Measurements from ENCODE around the gene CEACAM18.
A peak's percentile ranks its signal among the peaks of the same experiment; 100 is the strongest.
"Not testable (repeated sequence)": the region's sequence is repeated elsewhere in the genome, so short reads cannot be mapped to it uniquely, and the experiment has no call there.

Gene CEACAM18

DNA sequence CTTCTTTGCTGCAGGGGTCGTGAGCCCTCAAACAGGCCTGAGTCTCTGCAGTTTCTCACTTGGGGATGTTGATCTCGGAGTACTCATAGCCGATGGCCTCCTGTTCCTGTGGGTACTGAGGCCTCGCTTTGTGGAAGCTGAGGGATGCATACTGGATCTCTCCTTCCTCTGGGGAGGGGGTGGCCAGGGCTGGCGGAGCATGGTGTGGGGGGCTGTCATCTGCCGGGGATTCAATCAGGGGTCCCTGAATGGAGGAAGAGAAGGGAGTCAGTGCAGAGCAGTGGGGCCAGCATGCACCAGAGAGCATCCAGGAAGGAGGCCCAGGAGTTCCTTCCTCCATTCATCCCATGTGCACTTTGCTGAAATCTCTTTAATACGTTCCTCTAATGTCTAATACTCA, 13.2 kb downstream of the CEACAM18 start:
- TF ChIP-seq EZH2phosphoT487 (IDR thresholded peaks at IDR 0.05; ENCODE audit: borderline replicate concordance): no peak
- TF ChIP-seq, protein P1, sequence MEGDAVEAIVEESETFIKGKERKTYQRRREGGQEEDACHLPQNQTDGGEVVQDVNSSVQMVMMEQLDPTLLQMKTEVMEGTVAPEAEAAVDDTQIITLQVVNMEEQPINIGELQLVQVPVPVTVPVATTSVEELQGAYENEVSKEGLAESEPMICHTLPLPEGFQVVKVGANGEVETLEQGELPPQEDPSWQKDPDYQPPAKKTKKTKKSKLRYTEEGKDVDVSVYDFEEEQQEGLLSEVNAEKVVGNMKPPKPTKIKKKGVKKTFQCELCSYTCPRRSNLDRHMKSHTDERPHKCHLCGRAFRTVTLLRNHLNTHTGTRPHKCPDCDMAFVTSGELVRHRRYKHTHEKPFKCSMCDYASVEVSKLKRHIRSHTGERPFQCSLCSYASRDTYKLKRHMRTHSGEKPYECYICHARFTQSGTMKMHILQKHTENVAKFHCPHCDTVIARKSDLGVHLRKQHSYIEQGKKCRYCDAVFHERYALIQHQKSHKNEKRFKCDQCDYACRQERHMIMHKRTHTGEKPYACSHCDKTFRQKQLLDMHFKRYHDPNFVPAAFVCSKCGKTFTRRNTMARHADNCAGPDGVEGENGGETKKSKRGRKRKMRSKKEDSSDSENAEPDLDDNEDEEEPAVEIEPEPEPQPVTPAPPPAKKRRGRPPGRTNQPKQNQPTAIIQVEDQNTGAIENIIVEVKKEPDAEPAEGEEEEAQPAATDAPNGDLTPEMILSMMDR (conservative IDR thresholded peaks at IDR 0.05; ENCODE audit: low read length): no peak
- no peaks in the 10 kb centered on the region for H3K27me3 ChIP-seq (ENCODE audit: insufficient read depth, low read length, poor library complexity, severe bottlenecking)

DNA sequence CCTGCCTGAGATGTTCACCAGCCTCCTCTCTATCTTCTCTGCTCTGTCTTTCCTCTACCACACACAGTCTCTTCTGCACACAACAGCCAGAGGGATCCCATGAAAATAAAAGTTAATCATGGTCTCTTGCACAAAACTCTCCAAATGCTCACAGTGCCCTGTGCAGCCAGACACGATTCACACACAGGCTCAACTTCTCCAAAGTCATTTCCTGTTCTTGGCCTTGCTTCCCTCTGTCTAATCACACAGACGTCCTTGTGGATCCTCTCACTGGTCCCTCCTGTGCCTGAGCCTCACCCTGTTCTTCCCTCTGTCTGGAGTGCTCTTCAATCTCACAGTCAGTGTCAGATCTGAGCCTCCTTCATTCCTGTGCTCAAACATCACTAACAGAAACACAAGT, 15.4 kb downstream of the CEACAM18 start:
- Histone ChIP-seq H3K9me3 (ENCODE audit: insufficient read depth, low read depth, low read length) (no peaks in the 10 kb centered on the region), H2AFZ (ENCODE audit: low read length) (no peak overlapping the region), H4K20me1 (ENCODE audit: insufficient read depth, low read length, poor library complexity, severe bottlenecking) (no peaks in the 10 kb centered on the region), H3K4me3 (ENCODE audit: low read length, poor library complexity, severe bottlenecking) (no peak overlapping the region), H3K36me3 (ENCODE audit: insufficient read depth, low read length) (no peaks in the 10 kb centered on the region), H3K9me2 (replicated peaks; ENCODE audit: low read depth, low read length) (no peaks in the 10 kb centered on the region), H3K4me2 (ENCODE audit: low read depth, low read length, poor library complexity, severe bottlenecking) (no peak overlapping the region), H3K27me3 (ENCODE audit: insufficient read depth, low read length, poor library complexity, severe bottlenecking) (no peaks in the 10 kb centered on the region), H3K4me1 (ENCODE audit: insufficient read depth, low read length, poor library complexity, severe bottlenecking) (no peaks in the 10 kb centered on the region), H3K79me2 (ENCODE audit: insufficient read depth, low read length) (no peaks in the 10 kb centered on the region), H3K9ac (ENCODE audit: low read depth, low read length, poor library complexity, severe bottlenecking) (no peak overlapping the region), H3F3A (ENCODE audit: low read depth) (no peaks in the 10 kb centered on the region)
- TF ChIP-seq EZH2phosphoT487 (IDR thresholded peaks at IDR 0.05; ENCODE audit: borderline replicate concordance): no peak
- TF ChIP-seq, protein P1 (conservative IDR thresholded peaks at IDR 0.05; ENCODE audit: low read length): no peak

More for the DNA sequence above, 13.2 kb downstream of the CEACAM18 start:
- no peaks in the 10 kb centered on the region for H3K36me3 ChIP-seq (ENCODE audit: insufficient read depth, low read length)
- H3K9me3 ChIP-seq (ENCODE audit: insufficient read depth, low read depth, low read length): no peaks in the 10 kb centered on the region
- no peak overlapping the region for H2AFZ ChIP-seq (ENCODE audit: low read length)
- H3K4me1 ChIP-seq (ENCODE audit: insufficient read depth, low read length, poor library complexity, severe bottlenecking): no peaks in the 10 kb centered on the region
- no peaks in the 10 kb centered on the region for H4K20me1 ChIP-seq (ENCODE audit: insufficient read depth, low read length, poor library complexity, severe bottlenecking)
- no peaks in the 10 kb centered on the region for H3K79me2 ChIP-seq (ENCODE audit: insufficient read depth, low read length)
- H3K9me2 ChIP-seq (replicated peaks; ENCODE audit: low read depth, low read length): no peaks in the 10 kb centered on the region
- no peaks in the 10 kb centered on the region for H3F3A ChIP-seq (ENCODE audit: low read depth)
- H3K4me2 ChIP-seq (ENCODE audit: low read depth, low read length, poor library complexity, severe bottlenecking): no peak overlapping the region
- H3K9ac ChIP-seq (ENCODE audit: low read depth, low read length, poor library complexity, severe bottlenecking): no peak overlapping the region
- no peak overlapping the region for H3K4me3 ChIP-seq (ENCODE audit: low read length, poor library complexity, severe bottlenecking)

DNA sequence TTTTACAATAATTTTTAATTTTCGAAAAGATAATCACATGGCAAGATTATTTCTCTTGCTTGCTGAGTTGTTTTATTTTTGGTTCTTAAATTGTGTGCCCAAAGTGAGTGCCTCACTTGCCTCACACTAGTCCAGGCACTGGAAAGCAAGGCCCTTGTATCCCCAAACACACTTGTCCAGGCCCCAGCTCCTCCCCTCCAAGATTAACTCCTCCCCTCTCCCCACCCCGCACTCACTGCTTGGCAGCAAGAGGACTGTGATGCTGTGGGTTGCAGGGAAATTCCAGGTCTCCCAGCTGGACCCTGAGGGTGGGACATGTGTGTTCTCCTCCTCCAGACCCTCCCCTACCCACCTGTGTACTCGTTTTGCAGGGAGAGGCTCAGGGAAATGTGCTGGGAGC, 19.3 kb downstream of the CEACAM18 start:
- Histone ChIP-seq H3K4me3 (ENCODE audit: low read length, poor library complexity, severe bottlenecking) (no peak overlapping the region), H3K9me3 (ENCODE audit: insufficient read depth, low read depth, low read length) (no peaks in the 10 kb centered on the region), H3K79me2 (ENCODE audit: insufficient read depth, low read length) (no peaks in the 10 kb centered on the region), H3K36me3 (ENCODE audit: insufficient read depth, low read length) (no peaks in the 10 kb centered on the region), H3F3A (ENCODE audit: low read depth) (no peaks in the 10 kb centered on the region), H2AFZ (ENCODE audit: low read length) (no peak overlapping the region), H3K4me2 (ENCODE audit: low read depth, low read length, poor library complexity, severe bottlenecking) (no peak overlapping the region), H4K20me1 (ENCODE audit: insufficient read depth, low read length, poor library complexity, severe bottlenecking) (no peaks in the 10 kb centered on the region), H3K27me3 (ENCODE audit: insufficient read depth, low read length, poor library complexity, severe bottlenecking) (no peaks in the 10 kb centered on the region), H3K4me1 (ENCODE audit: insufficient read depth, low read length, poor library complexity, severe bottlenecking) (peaks cover 9% of the 10 kb centered on the region), H3K9me2 (replicated peaks; ENCODE audit: low read depth, low read length) (no peaks in the 10 kb centered on the region), H3K9ac (ENCODE audit: low read depth, low read length, poor library complexity, severe bottlenecking) (no peak overlapping the region)
- no peak for TF ChIP-seq EZH2phosphoT487 (IDR thresholded peaks at IDR 0.05; ENCODE audit: borderline replicate concordance)
- TF ChIP-seq, protein P1 (conservative IDR thresholded peaks at IDR 0.05; ENCODE audit: low read length): no peak

DNA sequence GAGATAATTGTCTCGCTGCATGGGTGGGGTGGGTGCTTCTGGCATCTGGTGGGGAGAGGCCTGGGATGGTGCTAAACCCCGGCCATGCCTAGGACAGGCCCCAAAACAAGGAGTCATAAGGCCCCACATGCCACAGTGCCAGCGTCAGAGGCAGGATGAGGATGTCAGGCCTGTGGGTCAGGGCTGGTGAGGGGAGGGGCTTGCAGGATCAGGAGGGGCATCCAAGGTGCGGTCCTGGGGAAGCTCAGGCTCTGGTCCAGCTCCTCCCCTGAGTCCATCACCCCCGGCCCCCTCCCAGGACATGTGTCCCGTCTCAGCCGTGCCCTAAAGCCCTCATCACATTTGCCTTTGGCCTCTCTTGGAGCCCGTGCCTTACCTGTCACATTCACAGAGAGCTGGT, 22.6 kb downstream of the CEACAM18 start:
- not testable (repeated sequence) for H3K9me3 ChIP-seq (ENCODE audit: insufficient read depth, low read depth, low read length)

More for the DNA sequence above, 22.6 kb downstream of the CEACAM18 start:
- H3K27me3 ChIP-seq (ENCODE audit: insufficient read depth, low read length, poor library complexity, severe bottlenecking); H3K79me2 ChIP-seq (ENCODE audit: insufficient read depth, low read length); H3K36me3 ChIP-seq (ENCODE audit: insufficient read depth, low read length); H3F3A ChIP-seq (ENCODE audit: low read depth); H3K4me1 ChIP-seq (ENCODE audit: insufficient read depth, low read length, poor library complexity, severe bottlenecking); H3K9me2 ChIP-seq (replicated peaks; ENCODE audit: low read depth, low read length); H4K20me1 ChIP-seq (ENCODE audit: insufficient read depth, low read length, poor library complexity, severe bottlenecking); H3K9ac ChIP-seq (ENCODE audit: low read depth, low read length, poor library complexity, severe bottlenecking); H2AFZ ChIP-seq (ENCODE audit: low read length); H3K4me3 ChIP-seq (ENCODE audit: low read length, poor library complexity, severe bottlenecking): not testable (repeated sequence)
- H3K4me2 ChIP-seq (ENCODE audit: low read depth, low read length, poor library complexity, severe bottlenecking): peak overlapping the region; percentile 56

All from Loucy (cell line).